Breast epithelium (tissue), 4 donors: ENCODE results near the gene C1orf159. TPM values are rescaled to one million over a fixed set of nuclear protein-coding genes. Genes with fewer than 3 reads are reported as not detected.

ENCODE experiments used
- DNase-seq, 2 donors: peaks; one replicate each; pipeline ENCODE4 v3.0.0-alpha.2; 2019; ENCODE audit warnings: low spot score in 2 of 2
- H3K27ac ChIP-seq, 2 donors: fragments of 200-600 bp; sonication (generic) in 1 of 2; one replicate each; pipeline ENCODE4 v1.5.1; 2016 to 2019; ENCODE audit warnings: mild to moderate bottlenecking in 1 of 2
- H3K27me3 ChIP-seq, 2 donors: fragments of 200-600 bp; sonication (generic) in 1 of 2; one replicate each; pipeline versions ENCODE4 v1.5.1 to v1.6.0; 2017 to 2019; ENCODE audit warnings: control low read depth in 1 of 2, mild to moderate bottlenecking in 1 of 2
- H3K36me3 ChIP-seq: fragments of 200-600 bp; one replicate; pipeline ENCODE4 v1.5.1; 2019
- H3K4me1 ChIP-seq, 2 donors: fragments of 200-600 bp; sonication (generic); one replicate each; pipeline ENCODE4 v1.5.1; 2016 to 2019; ENCODE audit warnings: control low read depth in 1 of 2
- H3K4me3 ChIP-seq, 3 donors: fragments of 200-600 bp; sonication (generic); 1 replicate in 2 of 3; 2 replicates in 1 of 3; pipeline ENCODE4 v1.5.1; 2016 to 2019; ENCODE audit warnings: mild to moderate bottlenecking in 3 of 3, moderate library complexity in 2 of 3
- H3K9me3 ChIP-seq, 2 donors: fragments of 200-600 bp; sonication (generic) in 1 of 2; one replicate each; pipeline ENCODE4 v1.5.1; 2016 to 2019; ENCODE audit warnings: control low read depth in 1 of 2
- POLR2A ChIP-seq: fragments of 450-650 bp; IDR thresholded peaks from one replicate; pipeline ENCODE4 v1.6.1; 2016; ENCODE audit warnings: antibody characterized with exemption, mild to moderate bottlenecking, moderate library complexity
- POLR2AphosphoS5 ChIP-seq, 3 donors: sonication (generic); formaldehyde crosslinking; IDR thresholded peaks; one replicate each; pipeline ENCODE4 v1.6.1; 2017; ENCODE audit warnings: antibody characterized with exemption in 3 of 3
- intact Hi-C: fragments of 100-400 bp; cut with DNase I; formaldehyde crosslinking; loops from one replicate; pipeline ENCODE4 v1.15.1; 2023; ENCODE audit warnings: low total_unique reads
- total RNA-seq, 3 donors: library from RNA; depleted of rRNA; stranded (reverse); fragments of >200 nt; gene quantifications; one replicate each; pipeline ENCODE4 v1.1.0, GENCODE V29; 2016
- TF ChIP-seq, protein P1 (sequence below), 3 donors: fragments of 450-650 bp; IDR thresholded peaks; one replicate each; pipeline ENCODE4 v1.5.1; 2016 to 2017; ENCODE audit warnings: antibody characterized with exemption in 3 of 3, mild to moderate bottlenecking in 3 of 3, moderate library complexity in 3 of 3

Gene C1orf159
- total RNA-seq, 3 donors from 2014 or later = 6.9 to 24.0 (median 12.5) TPM

DNA sequence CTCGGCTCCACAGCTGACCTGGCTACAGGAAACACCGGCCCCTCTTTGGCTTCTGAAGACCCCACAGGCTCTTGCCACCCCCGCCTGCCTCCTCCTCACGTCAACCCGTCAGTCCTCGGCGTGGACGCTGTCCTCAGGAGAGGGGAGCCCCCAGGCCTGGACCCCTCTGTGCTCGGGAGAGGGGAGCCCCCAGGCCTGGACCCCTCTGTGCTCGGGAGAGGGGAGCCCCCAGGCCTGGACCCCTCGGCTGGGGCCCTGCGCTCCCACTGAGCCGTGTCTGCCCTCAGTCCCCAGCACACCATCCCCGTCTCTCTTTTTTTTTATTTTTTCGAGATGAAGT, 26.0 kb upstream of the C1orf159 start:
- TF ChIP-seq, protein P1, sequence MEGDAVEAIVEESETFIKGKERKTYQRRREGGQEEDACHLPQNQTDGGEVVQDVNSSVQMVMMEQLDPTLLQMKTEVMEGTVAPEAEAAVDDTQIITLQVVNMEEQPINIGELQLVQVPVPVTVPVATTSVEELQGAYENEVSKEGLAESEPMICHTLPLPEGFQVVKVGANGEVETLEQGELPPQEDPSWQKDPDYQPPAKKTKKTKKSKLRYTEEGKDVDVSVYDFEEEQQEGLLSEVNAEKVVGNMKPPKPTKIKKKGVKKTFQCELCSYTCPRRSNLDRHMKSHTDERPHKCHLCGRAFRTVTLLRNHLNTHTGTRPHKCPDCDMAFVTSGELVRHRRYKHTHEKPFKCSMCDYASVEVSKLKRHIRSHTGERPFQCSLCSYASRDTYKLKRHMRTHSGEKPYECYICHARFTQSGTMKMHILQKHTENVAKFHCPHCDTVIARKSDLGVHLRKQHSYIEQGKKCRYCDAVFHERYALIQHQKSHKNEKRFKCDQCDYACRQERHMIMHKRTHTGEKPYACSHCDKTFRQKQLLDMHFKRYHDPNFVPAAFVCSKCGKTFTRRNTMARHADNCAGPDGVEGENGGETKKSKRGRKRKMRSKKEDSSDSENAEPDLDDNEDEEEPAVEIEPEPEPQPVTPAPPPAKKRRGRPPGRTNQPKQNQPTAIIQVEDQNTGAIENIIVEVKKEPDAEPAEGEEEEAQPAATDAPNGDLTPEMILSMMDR (IDR thresholded peaks at IDR 0.05) = no peak
- no peak for TF ChIP-seq POLR2AphosphoS5 (IDR thresholded peaks at IDR 0.05)
- TF ChIP-seq POLR2A = no peak
- Histone ChIP-seq H3K9me3 (no peaks in the 10 kb centered on the region), H3K27me3 (peaks cover 5 to 11% of the 10 kb centered on the region in 2 donors), H3K4me3 (no peak overlapping the region), H3K27ac (no peak overlapping the region), H3K4me1 (peaks cover 0 to 7% of the 10 kb centered on the region in 2 donors), H3K36me3 (no peaks in the 10 kb centered on the region)
- intact Hi-C loops = no loop called here
- DNase-seq = no peak

DNA sequence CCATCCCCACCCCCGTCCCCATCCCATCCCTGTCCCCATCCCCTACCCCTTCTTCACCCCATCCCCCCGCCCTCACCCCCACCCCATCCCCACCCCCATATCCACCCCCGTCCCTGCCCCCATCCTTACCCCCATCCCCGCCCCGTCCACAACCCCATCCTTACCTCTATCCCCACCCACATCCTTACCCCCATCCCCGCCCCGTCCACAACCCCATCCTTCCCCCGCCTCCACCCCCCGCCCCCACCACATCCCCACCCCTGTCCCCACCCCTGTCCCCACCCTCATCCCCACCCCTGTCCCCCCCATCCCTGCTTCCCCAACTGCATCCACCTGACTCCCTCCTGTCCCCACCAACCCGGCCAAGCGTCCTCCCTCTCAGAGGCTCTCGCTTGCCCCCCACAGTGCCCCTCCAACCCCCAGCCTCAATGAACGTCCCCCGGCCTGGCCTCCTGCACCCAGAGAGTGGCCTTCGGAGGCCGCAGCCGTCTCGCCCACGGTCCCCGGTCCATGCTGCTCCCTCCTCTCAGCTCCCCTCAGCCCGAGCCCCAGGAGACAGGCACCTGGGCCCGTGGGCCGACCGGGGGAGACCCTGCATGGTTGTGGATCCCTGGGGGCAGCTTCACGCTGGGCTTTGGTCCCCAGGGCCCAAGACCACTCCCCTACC, 25.5 kb upstream of the C1orf159 start:
- no peaks in the 10 kb centered on the region for H3K36me3 ChIP-seq
- peaks cover 0 to 7% of the 10 kb centered on the region in 2 donors for H3K4me1 ChIP-seq
- H3K4me3 ChIP-seq = no peak overlapping the region
- intact Hi-C loops = no loop called here
- TF ChIP-seq POLR2A (no peak), POLR2AphosphoS5 (IDR thresholded peaks at IDR 0.05) (no peak)
- TF ChIP-seq, protein P1 (IDR thresholded peaks at IDR 0.05) = no peak
- H3K9me3 ChIP-seq = no peaks in the 10 kb centered on the region
- no peak overlapping the region for H3K27ac ChIP-seq
- no peak for DNase-seq
- peaks cover 5 to 13% of the 10 kb centered on the region in 2 donors for H3K27me3 ChIP-seq

DNA sequence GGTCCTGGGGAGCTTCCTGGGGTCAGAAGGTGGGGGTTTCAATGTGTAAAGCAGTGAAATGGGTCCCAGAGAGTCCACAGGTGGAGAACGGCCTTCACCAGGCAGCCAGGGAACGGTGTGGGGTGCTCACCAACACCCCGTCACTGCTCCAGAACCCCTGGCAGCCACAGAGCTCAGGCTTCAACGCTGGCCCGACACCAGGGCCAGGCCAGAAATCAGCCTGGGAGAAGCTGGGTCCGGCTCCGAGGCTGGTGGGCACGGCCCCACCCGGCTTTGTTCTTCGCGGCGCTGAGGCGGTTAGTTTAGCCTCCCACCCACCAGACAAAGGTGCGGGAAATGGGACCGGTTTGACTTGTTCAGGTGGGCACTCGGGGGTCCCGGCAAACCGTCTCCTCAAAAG, 24.8 kb upstream of the C1orf159 start:
- no peaks in the 10 kb centered on the region for H3K9me3 ChIP-seq
- no peak for DNase-seq
- no peak overlapping the region for H3K4me3 ChIP-seq
- H3K27me3 ChIP-seq = peaks cover 5 to 13% of the 10 kb centered on the region in 2 donors
- TF ChIP-seq POLR2AphosphoS5 (IDR thresholded peaks at IDR 0.05) (no peak), POLR2A (no peak)
- TF ChIP-seq, protein P1 (IDR thresholded peaks at IDR 0.05) = no peak
- H3K4me1 ChIP-seq = peaks cover 0 to 7% of the 10 kb centered on the region in 2 donors
- H3K36me3 ChIP-seq = no peaks in the 10 kb centered on the region
- intact Hi-C loops = no loop called here
- H3K27ac ChIP-seq = no peak overlapping the region

DNA sequence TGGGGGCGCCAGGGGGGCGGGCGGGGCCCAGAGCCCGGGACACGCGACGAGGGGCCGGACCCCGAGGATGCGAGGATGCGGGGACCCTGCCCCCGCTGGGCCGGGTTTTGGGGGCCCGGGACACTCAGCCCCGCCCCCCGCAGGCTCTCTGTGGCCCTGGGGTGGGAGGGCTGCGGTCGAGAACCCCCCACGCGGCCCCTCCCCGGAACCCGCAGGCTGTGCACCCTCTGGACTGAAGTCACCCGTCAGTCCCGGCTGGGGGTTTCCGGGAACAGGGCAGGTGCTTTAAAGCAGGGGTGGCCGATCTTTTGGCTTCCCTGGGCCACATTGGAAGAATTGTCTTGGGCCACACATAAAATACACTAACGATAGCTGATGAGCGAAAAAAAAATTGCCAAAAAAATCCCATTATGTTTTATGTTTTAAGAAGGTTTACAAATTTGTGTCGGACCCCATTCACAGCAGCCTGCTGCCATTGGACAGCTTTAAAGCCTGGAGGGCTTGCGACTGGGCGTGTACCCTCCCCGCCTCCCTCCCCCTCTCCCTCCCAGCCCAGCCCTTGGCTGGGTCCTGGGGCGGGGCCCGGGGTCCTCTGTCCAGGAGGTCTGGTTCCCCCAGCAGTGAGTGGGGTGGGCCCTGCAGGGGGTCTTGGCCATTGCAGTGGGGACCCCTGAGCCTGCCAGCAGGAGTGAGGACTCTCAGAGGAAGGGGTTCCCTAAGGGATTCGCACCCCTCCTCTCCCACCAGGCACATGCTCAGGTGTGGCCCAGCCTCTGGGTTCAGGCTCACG, 21.6 kb upstream of the C1orf159 start:
- Histone ChIP-seq H3K4me1 (peaks cover 0 to 12% of the 10 kb centered on the region in 2 donors), H3K4me3 (peak overlapping the region in 2 of 3 donors; percentile 55 to 67), H3K27me3 (peaks cover 5 to 13% of the 10 kb centered on the region in 2 donors), H3K36me3 (no peaks in the 10 kb centered on the region), H3K9me3 (no peaks in the 10 kb centered on the region), H3K27ac (peak overlapping the region; percentile 75 to 90)
- intact Hi-C loops = no loop called here
- TF ChIP-seq POLR2AphosphoS5 (IDR thresholded peaks at IDR 0.05) (no peak), POLR2A (no peak)
- TF ChIP-seq, protein P1 (IDR thresholded peaks at IDR 0.05) = no peak
- DNase-seq = no peak
